ACC112 (cell line): Measurements from ENCODE around the gene GATAD2A.

Experiments
- H2AFZ ChIP-seq: fragments of 200-600 bp; sonication (generic); one replicate; pipeline ENCODE4 v1.6.0; 2017; ENCODE audit warnings: antibody characterized with exemption, low read length; ENCODE audit not compliant: unreplicated experiment
- H3K27ac ChIP-seq: fragments of 200-600 bp; sonication (generic); 2 replicates; pipeline ENCODE4 v1.5.1; 2014; ENCODE audit warnings: low read depth, mild to moderate bottlenecking, antibody characterized with exemption, low read length, moderate library complexity
- H3K27me3 ChIP-seq: fragments of 200-600 bp; sonication (generic); 2 replicates; pipeline ENCODE4 v1.6.1; 2014; ENCODE audit warnings: mild to moderate bottlenecking, antibody characterized with exemption, low read length, moderate library complexity, mixed read lengths; ENCODE audit not compliant: insufficient read depth
- H3K36me3 ChIP-seq: fragments of 200-600 bp; sonication (generic); 2 replicates; pipeline ENCODE4 v1.6.1; 2016; ENCODE audit warnings: mild to moderate bottlenecking, antibody characterized with exemption, low read length, moderate library complexity, mixed read lengths; ENCODE audit not compliant: insufficient read depth
- H3K4me1 ChIP-seq: fragments of 200-600 bp; sonication (generic); one replicate; pipeline ENCODE4 v1.6.1; 2016; ENCODE audit warnings: low read length, mixed read lengths; ENCODE audit not compliant: insufficient read depth, unreplicated experiment, control insufficient read depth
- H3K4me3 ChIP-seq: fragments of 200-600 bp; sonication (generic); 2 replicates; pipeline ENCODE4 v1.5.1; 2014; ENCODE audit warnings: mild to moderate bottlenecking, low read depth, low read length
- H3K79me2 ChIP-seq: fragments of 200-600 bp; sonication (generic); one replicate; pipeline ENCODE4 v1.6.0; 2016; ENCODE audit warnings: low read length; ENCODE audit not compliant: control insufficient read depth, unreplicated experiment, insufficient read depth

GATAD2A gene

GRCh38 chr19:19529783-19530422 lies 124.4 kb downstream of the GATAD2A start:
- Histone ChIP-seq H3K27ac (no peak overlapping the region), H3K27me3 (no peaks in the 10 kb centered on the region), H3K4me1 (peaks cover 7% of the 10 kb centered on the region), H3K4me3 (no peak overlapping the region), H2AFZ (no peak overlapping the region), H3K36me3 (no peaks in the 10 kb centered on the region), H3K79me2 (no peaks in the 10 kb centered on the region)

GRCh38 chr19:19530423-19530804 lies 124.9 kb downstream of the GATAD2A start:
- H3K4me1 ChIP-seq = peaks cover 7% of the 10 kb centered on the region
- no peaks in the 10 kb centered on the region for H3K36me3 ChIP-seq
- no peaks in the 10 kb centered on the region for H3K27me3 ChIP-seq
- H3K27ac ChIP-seq = no peak overlapping the region
- no peak overlapping the region for H3K4me3 ChIP-seq
- H3K79me2 ChIP-seq = no peaks in the 10 kb centered on the region
- H2AFZ ChIP-seq = no peak overlapping the region

GRCh38 chr19:19530889-19531288 lies 125.4 kb downstream of the GATAD2A start:
- Histone ChIP-seq H3K4me1 (peaks cover 7% of the 10 kb centered on the region), H3K79me2 (no peaks in the 10 kb centered on the region), H3K27me3 (no peaks in the 10 kb centered on the region), H3K27ac (no peak overlapping the region), H3K36me3 (no peaks in the 10 kb centered on the region), H2AFZ (no peak overlapping the region), H3K4me3 (no peak overlapping the region)

GRCh38 chr19:19531951-19532805 lies 126.7 kb downstream of the GATAD2A start:
- H3K36me3 ChIP-seq = no peaks in the 10 kb centered on the region
- H3K4me1 ChIP-seq = peaks cover 7% of the 10 kb centered on the region
- H2AFZ ChIP-seq = no peak overlapping the region
- H3K27me3 ChIP-seq = no peaks in the 10 kb centered on the region
- no peak overlapping the region for H3K4me3 ChIP-seq
- no peak overlapping the region for H3K27ac ChIP-seq
- H3K79me2 ChIP-seq = no peaks in the 10 kb centered on the region

GRCh38 chr19:19532806-19533701 lies 127.6 kb downstream of the GATAD2A start:
- H2AFZ ChIP-seq = no peak overlapping the region
- peaks cover 7% of the 10 kb centered on the region for H3K4me1 ChIP-seq
- no peak overlapping the region for H3K4me3 ChIP-seq
- H3K27me3 ChIP-seq = no peaks in the 10 kb centered on the region
- H3K36me3 ChIP-seq = no peaks in the 10 kb centered on the region
- H3K79me2 ChIP-seq = no peaks in the 10 kb centered on the region
- no peak overlapping the region for H3K27ac ChIP-seq

- Histone ChIP-seq H3K27me3 (no peaks in the 10 kb centered on the region), H3K4me1 (peaks cover 11% of the 10 kb centered on the region), H2AFZ (no peak overlapping the region), H3K27ac (no peak overlapping the region), H3K36me3 (no peaks in the 10 kb centered on the region), H3K79me2 (no peaks in the 10 kb centered on the region), H3K4me3 (no peak overlapping the region)
Measured at GRCh38 chr19:19533841-19534240, 128.4 kb downstream of the GATAD2A start.

GRCh38 chr19:19534556-19535265 lies 129.2 kb downstream of the GATAD2A start:
- Histone ChIP-seq H3K79me2 (no peaks in the 10 kb centered on the region), H2AFZ (no peak overlapping the region), H3K27ac (no peak overlapping the region), H3K36me3 (no peaks in the 10 kb centered on the region), H3K4me3 (no peak overlapping the region), H3K27me3 (no peaks in the 10 kb centered on the region), H3K4me1 (peaks cover 11% of the 10 kb centered on the region)

- Histone ChIP-seq H2AFZ (no peak overlapping the region), H3K4me1 (peaks cover 6% of the 10 kb centered on the region), H3K79me2 (no peaks in the 10 kb centered on the region), H3K36me3 (no peaks in the 10 kb centered on the region), H3K4me3 (no peak overlapping the region), H3K27me3 (no peaks in the 10 kb centered on the region), H3K27ac (no peak overlapping the region)
Measured at GRCh38 chr19:19535311-19536191, 130.1 kb downstream of the GATAD2A start.

- H3K27ac ChIP-seq = no peak overlapping the region
- H3K4me1 ChIP-seq = peaks cover 4% of the 10 kb centered on the region
- no peak overlapping the region for H3K4me3 ChIP-seq
- no peaks in the 10 kb centered on the region for H3K36me3 ChIP-seq
- H3K79me2 ChIP-seq = no peaks in the 10 kb centered on the region
- no peak overlapping the region for H2AFZ ChIP-seq
- H3K27me3 ChIP-seq = no peaks in the 10 kb centered on the region
Measured at GRCh38 chr19:19537075-19538048, 131.9 kb downstream of the GATAD2A start.
